Measurements from ENCODE around the gene CCNG2.

Gene CCNG2

GRCh38 chr4:77146186-77147078 is 10.6 kb upstream of the CCNG2 start:
- H3K4me3 ChIP-seq (ENCODE audit: low read depth, low read length) = no peak overlapping the region

DNA sequence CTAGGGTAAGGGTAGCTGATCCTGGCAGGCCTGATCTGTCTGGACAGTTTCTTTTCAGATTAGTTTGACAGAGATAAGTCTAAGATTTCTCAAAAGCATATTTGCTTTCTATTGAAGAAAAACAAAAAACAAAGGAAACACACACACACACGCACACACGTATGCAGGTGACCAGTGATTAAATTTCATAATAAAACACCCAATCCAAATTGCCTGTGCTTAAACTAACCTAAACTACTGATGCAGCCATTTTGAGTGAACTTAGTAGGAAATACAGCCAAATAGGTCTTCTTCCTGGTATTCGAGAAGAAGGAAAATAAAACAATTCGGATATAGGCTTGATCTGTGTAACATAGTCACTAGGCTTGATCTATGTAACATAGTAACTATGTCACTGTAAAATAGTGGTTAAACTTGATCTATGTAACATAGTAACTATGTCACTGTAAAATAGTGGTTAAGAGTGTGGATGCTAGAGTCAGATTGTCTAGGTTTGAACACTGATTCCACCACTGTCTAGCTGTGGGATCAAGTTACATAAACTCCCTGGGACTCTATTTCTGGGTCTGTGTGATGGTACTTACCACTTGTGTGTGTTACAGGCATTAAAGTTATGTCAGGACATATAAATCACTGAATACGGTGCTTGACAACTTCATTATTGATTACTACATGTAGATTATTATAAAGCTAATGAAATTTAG is 9.8 kb upstream of the CCNG2 start:
- no peak overlapping the region for H3K4me3 ChIP-seq (ENCODE audit: low read depth, low read length)

DNA sequence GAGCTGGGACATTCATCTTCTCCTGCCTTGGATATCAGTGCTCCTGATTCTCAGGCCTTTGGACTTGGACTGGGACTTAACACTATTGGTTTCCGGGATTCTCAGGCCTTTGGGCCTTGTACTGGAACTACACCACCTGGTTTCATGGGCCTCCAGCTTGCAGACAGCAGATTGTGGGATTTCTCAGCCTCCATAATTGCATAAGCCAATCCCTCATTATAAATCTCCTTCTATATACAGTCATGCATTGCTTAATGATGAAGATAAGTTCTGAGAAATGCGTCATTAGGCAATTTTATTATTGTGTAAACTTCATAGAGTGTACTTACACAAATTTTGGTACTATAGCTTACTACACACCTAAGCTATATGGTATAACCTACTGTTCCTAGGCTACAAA is 8.9 kb upstream of the CCNG2 start:
- no peak overlapping the region for H3K4me3 ChIP-seq (ENCODE audit: low read depth, low read length)

GRCh38 chr4:77149789-77150188 is 7.2 kb upstream of the CCNG2 start:
- H3K4me3 ChIP-seq (ENCODE audit: low read depth, low read length) = no peak overlapping the region

DNA sequence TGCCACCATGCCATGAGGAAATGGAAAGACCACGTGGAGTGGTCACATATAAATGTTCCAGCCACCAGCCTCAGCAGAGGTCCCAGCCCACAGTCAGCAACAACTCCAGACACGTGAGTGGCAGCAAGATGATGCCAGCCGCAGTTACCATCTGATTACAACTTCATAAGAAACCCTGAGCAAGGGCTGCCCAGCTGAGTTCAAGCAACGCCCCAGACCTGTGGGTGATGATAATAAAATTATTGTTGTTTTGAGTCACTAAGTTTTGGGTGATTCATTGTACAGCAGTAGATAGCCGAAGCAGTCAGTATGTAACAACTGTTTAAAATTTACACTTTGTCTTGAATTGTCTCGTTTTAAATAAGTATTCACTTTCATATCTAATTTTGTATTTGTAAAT is 5.8 kb upstream of the CCNG2 start:
- no peak overlapping the region for H3K4me3 ChIP-seq (ENCODE audit: low read depth, low read length)

DNA sequence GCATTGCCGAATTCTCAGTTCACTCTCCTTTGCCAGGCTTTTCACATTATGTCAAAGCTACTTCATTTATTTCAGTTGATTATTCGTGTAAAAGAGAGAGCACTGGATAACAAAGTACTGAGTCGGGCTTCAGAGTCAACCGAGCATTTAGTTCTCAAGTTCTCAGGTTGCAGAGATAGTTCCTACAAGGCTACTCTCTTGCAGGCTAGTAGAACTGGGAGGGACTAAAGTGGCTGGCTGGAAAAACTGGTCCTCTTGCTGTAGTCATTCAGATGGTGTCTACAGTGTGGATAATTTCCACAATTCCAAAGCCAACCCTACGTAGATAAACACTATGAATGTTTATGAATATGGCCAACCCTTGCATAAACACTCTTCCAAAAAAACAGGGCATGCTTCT is 4.6 kb upstream of the CCNG2 start:
- no peak overlapping the region for H3K4me3 ChIP-seq (ENCODE audit: low read depth, low read length)

DNA sequence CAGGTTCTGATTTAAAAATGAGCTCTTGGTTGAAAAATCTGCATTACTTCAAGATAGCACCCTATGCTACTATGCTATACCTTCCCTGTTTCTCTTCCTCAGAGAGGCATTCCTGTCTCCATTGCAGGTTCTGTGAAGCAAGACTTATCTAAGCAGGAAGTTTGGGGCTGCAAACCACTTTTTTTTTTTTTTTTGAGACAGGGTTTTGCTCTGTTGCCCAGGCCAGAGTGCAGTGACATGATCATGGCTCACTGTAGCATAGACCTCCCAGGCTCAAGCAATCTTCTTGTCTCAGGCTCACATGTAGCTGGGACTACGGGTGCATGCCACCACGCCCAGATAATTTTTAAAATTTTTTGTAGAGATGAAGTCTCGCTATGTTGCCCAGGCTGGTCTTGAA is 4.0 kb upstream of the CCNG2 start:
- no peak overlapping the region for H3K4me3 ChIP-seq (ENCODE audit: low read depth, low read length)

- H3K4me3 ChIP-seq (ENCODE audit: low read depth, low read length) = no peak overlapping the region
These were observed 2.9 kb upstream of the CCNG2 start for GRCh38 chr4:77154065-77154464.

- no peak overlapping the region for H3K4me3 ChIP-seq (ENCODE audit: low read depth, low read length)
These were observed 2.1 kb upstream of the CCNG2 start for GRCh38 chr4:77154761-77155499.

- H3K4me3 ChIP-seq (ENCODE audit: low read depth, low read length) = peak overlapping the region; percentile 39
These were observed 1.2 kb upstream of the CCNG2 start for GRCh38 chr4:77155631-77156452.

DNA sequence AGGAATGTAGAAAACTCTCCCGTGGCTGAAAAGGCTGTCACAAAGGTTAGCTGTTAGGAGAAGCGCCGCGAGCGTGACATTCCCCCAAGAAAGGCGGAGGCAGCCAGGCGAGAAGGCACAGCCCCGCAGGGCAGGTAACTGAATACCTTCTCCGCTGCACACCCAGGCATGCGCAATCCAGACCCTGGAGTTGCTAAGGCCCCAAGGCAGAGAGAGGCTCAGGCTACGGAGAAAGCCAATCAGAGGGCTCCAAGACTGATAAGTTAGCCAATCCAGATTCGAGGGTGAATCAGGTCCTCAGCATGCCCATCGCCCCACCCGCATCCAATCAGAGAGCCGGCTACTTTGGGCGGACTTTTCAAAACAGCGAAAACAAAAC is 485 bp upstream of the CCNG2 start:
- H3K4me3 ChIP-seq (ENCODE audit: low read depth, low read length) = peak overlapping the region; percentile 89

- peak overlapping the region; percentile 89 for H3K4me3 ChIP-seq (ENCODE audit: low read depth, low read length)
These were observed 966 bp downstream of the CCNG2 start for GRCh38 chr4:77157859-77158486.

DNA sequence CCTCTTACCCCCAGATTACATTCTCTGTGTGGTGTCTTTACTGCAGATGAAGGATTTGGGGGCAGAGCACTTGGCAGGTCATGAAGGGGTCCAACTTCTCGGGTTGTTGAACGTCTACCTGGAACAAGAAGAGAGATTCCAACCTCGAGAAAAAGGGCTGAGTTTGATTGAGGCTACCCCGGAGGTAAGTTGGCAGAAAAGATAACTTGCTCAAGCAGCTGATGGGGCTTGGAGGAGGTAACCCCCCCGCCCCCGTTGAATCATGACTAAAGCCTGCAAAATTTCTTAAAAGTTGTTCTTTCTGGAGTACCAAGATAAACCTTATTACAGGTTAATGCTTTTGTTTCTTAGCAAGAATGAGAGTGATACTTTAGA is 1.5 kb downstream of the CCNG2 start:
- H3K4me3 ChIP-seq (ENCODE audit: low read depth, low read length) = peak overlapping the region; percentile 89

GRCh38 chr4:77159806-77160205 is 2.8 kb downstream of the CCNG2 start:
- no peak overlapping the region for H3K4me3 ChIP-seq (ENCODE audit: low read depth, low read length)

- H3K4me3 ChIP-seq (ENCODE audit: low read depth, low read length) = no peak overlapping the region
These were observed 6.6 kb downstream of the CCNG2 start for GRCh38 chr4:77163641-77164040.

DNA sequence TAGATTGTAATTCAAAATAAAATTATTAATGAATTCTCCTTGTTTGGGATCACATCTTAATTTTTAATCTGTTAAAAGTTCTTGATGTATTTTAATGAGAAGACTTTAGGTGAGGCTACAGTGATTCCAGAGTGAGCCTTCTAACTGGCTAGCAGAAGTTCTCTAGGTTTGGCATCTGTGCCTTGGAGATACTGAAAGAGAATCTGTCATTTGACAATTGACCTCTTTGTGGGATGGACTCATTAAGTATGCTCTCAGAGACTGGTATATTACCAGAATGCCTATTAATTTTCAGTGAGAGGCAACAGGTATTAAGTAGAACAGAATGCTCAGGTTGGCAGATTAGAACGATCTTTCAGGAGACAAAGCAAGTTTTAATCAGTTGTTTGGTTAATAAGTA is 10.2 kb downstream of the CCNG2 start:
- H3K4me3 ChIP-seq (ENCODE audit: low read depth, low read length) = no peak overlapping the region

DNA sequence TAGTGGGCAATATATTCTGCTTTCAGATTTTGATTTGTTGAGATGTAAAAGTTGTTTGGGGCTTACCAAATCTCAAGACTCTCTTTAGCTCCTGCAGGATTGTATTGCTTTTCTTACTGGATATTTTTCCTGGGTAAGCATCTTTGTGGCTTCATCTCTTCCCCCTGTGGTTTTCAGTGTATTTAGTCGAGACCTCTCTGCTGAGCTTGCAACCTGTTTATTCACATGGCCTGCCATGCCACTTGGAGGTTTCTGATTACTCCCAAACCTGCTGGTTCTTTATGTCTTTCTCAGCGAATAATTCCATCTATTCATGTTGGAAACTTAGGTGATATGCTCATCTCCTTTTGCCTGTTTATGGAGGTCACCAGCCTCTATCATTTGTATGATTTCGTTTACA is 10.9 kb downstream of the CCNG2 start:
- no peak overlapping the region for H3K4me3 ChIP-seq (ENCODE audit: low read depth, low read length)

GRCh38 chr4:77169481-77169880 is 12.5 kb downstream of the CCNG2 start:
- no peak overlapping the region for H3K4me3 ChIP-seq (ENCODE audit: low read depth, low read length)

- H3K4me3 ChIP-seq (ENCODE audit: low read depth, low read length) = no peak overlapping the region
These were observed 13.9 kb downstream of the CCNG2 start for GRCh38 chr4:77170926-77171325.

- H3K4me3 ChIP-seq (ENCODE audit: low read depth, low read length) = no peak overlapping the region
These were observed 15.3 kb downstream of the CCNG2 start for GRCh38 chr4:77172336-77172735.
